CD4-positive, alpha-beta T cell treated with Interleukin-10 for 1 hour (primary cell): ENCODE data around the gene C10orf143.
"Not testable (repeated sequence)": the region's sequence is repeated elsewhere in the genome, so short reads cannot be mapped to it uniquely, and the experiment has no call there.

Source experiments
- DNase-seq: peaks from one replicate; pipeline ENCODE4 v3.0.0-alpha.2; 2020

Gene C10orf143

DNA sequence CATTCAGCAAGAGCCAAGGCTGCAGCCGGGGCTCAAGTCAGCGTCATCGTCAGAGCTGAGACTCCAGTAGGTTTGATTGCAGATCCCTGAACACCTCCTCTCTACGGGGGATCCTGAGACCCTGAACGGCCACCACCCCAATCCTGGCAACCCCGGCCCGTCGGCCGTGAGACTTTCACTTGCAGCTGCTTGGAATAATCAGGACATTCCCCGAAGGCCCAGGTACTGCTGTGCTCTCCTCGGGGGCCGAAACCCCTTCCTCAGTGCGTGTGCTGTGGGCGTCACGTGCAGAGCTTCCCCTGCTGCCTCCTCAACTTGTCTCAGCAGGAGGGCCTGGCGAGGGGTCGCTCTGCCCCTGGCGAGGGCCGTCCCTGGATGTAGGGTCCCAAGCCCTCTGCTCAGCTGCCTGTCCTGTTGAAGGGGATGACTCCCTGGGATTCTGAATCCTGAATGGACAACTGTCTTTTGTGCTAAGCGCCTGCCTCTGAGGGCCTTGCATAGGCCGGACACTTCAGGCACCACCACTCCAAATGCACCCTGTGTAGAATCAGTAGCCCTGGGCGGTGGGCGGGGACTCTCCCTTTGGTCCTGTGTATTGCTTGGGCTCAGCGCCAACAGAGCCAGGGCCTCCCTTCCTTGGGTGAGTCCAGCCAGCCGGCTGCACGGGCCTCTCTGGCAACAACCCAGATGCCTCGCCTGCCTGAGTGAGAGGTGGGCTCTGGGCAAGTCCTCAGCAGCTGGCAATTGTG lies 82.7 kb downstream of the C10orf143 start:
- no peak for DNase-seq

DNA sequence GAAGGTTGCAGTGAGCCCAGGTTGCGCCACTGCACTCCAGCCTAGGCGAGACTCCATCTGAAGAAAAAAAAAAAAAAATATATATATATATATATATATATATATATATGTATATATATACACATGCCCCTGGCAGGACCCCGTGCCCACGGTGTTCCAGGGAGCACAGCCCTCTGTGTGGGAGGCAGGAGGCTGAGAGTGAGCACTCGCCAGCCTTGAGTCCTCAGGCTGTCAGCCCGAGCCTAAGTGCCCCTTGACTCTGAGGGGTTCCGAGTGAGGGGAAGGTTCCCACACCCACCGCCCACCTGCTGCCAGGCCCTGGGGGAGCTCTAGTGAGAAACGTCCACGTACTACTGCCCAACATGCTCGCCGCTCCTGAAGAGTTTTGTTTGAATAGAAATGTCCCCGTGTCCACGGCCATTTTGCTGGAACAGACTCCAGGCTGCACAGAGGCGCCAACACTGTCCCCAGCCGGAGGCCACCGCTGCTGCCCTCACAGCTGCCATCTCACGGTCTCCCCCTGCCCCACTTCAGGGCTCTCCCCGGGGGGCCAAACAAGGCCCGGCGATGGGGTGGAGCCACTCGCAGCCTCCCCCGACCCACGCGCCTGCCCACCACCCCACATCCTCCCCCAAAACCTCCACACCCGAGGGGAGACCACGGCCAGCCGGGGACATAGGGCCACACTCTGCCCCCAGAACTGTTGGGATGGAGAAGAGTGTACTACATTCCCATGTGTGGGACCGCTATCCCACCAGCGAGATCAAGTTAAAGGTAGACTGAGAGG lies 83.8 kb downstream of the C10orf143 start:
- DNase-seq: no peak

GRCh38 chr10:130025811-130026485 lies 84.7 kb downstream of the C10orf143 start:
- no peak for DNase-seq

GRCh38 chr10:130025326-130025725 lies 85.3 kb downstream of the C10orf143 start:
- no peak for DNase-seq

- DNase-seq: no peak
Observed at GRCh38 chr10:130024779-130025325, 85.8 kb downstream of the C10orf143 start.

- not testable (repeated sequence) for DNase-seq
Observed at GRCh38 chr10:130024326-130024725, 86.3 kb downstream of the C10orf143 start.

- DNase-seq: no peak
Observed at GRCh38 chr10:130023454-130024230, 87.0 kb downstream of the C10orf143 start.

DNA sequence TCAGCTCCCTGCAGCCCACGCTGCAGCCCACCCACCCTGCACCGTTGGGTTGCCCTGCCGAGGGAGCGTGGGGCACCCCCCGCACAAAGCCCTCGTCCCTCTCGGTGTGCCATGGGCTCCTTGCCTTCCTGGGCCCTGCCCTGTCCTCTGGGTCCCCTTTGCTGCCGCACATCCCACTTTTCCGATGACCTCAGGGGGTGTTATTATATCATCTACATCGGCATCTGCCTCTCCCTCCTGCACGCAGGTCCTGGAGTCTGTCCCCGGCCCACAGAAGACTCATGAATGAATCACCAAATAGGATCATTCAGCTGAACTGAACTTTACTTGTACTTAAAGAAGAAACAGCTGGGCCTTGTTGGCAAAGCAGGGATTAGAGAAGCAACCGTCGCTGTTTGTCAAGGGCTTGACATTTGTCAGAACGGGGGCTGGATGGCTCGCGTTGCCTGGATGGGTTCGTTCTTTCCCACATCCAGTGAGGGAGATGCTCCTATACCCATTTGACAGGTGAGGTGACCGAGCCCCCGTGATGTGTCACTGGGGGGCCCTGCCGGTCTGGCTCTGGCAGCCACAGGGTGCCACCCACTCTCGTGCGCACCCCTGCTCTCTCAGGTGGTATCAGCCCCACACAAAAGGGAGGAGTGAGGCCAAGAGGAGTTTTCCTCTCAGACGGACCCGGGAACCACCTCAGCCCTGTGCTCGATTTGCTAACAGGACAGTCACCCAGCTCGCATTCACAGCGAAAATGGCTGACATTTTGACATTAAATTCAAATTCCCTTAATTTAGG lies 87.9 kb downstream of the C10orf143 start:
- DNase-seq: no peak

GRCh38 chr10:130022086-130022485 lies 88.5 kb downstream of the C10orf143 start:
- DNase-seq: no peak

GRCh38 chr10:130021383-130021950 lies 89.2 kb downstream of the C10orf143 start:
- DNase-seq: no peak

DNA sequence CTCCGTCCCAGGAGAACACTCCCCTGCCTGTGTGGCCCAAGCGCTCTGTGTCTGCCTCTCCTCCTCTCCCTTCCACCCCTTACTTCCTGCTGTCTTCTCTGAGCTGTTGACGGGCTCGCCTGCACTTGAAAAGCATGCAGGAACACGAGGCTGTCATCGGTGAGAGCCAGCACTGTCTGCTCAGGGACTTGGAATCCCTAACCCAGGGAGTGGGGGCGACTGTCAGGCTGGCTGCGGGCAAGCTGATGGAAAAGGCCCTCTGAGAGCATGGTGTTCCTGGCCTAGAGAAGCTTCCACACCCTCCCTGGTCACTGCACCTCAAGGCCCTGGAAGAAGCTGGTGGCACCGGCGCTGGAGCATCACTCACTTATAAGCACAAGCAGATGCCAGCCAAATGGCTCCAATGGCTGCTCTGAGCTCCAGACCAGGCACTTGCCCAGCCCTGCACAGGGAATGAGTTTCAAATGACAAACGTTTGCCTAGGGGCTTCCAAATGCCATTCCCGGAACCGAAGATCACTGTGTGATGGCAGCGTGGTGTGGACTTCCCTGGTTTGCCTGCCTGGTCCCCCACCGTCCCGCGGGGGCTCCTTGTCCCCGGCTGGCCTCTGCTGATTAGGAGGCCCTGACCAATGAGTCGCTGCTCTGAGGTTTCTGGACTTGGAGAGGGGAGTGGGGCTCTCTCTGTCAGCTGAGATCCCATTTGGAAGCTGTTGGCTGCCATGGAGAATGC lies 89.8 kb downstream of the C10orf143 start:
- DNase-seq: no peak

- DNase-seq: no peak
Observed at GRCh38 chr10:130018730-130019185, 91.9 kb downstream of the C10orf143 start.

DNA sequence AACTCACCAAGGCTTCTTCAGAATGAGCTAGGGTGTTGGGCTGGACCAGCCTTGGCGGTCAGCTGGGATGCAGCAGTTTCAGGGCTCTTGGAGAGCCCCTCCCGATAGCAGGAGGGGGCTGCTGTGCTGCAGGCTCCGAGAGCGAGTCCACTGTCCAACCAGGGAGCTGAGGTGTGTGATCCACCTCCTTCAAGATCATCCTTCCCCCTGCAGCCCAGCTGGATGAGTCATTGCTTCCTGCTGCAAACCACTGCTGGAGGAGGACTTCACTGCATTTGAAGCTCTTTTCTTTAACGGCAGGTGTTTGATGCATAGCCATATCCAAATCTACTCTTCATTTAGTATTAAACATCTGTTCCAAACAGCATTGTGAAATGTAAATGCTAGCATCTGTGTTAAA lies 92.4 kb downstream of the C10orf143 start:
- DNase-seq: no peak

- no peak for DNase-seq
Observed at GRCh38 chr10:130017631-130018022, 93.0 kb downstream of the C10orf143 start.

DNA sequence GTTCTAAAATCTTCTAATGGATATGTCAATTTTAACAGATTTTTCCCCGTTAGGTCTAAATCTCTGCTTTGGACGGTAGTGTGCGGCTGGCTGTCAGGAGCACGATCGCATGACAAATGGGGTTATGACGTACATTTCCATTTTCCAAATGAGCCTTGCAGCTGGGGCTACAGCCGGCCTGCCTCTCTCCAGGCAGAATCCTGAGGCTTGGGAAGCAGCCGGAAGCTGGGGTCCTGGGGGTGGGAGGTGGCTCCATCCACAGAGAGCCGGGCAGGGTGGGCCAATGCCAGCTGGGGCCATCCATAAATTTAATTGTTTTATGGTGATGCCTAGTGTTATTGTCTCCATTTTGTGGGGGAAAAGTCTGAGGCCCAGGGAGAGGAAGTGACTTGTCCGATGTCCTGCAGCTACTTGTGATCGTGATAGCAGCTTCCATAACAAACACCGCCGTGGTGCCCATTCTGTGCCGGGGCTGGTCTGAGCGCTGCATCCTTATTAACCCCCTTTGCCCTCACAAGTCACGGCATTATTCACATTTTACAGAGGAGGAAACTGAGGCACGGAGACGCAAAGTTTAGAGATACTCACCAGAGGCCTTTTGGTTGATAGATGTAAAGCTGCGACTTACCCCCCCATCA lies 93.5 kb downstream of the C10orf143 start:
- no peak for DNase-seq

DNA sequence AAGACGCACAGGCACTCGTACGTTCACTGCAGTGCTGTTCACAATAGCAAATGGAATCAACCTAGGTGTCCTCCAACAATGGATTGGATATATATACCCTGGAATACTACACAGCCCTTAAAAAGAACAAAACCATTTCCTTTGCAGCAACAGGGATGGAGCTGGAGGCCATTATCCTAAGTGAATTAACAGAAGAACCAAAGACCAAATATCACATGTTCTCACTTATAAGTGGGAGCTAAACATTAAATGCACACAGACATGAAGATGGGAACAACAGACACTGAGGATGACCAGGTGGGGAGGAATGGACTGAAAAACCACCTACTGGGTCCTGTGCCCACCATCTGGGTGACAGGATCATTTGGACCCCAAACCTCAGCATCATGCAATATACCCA lies 94.5 kb downstream of the C10orf143 start:
- no peak for DNase-seq

GRCh38 chr10:130015075-130015695 lies 95.4 kb downstream of the C10orf143 start:
- DNase-seq: no peak

GRCh38 chr10:130014263-130015074 lies 96.2 kb downstream of the C10orf143 start:
- DNase-seq: no peak
